T-helper 9 cell (primary cell): ENCODE measurements around the gene MDM1.
A peak's percentile ranks its signal among the peaks of the same experiment; 100 is the strongest.

Experiments
- DNase-seq: peaks from one replicate; pipeline ENCODE4 v3.0.0-alpha.2; 2020
- total RNA-seq, 2 donors: gene quantifications; one replicate each; lab custom pipeline; 2026; lab: John Stamatoyannopoulos, UW

Gene MDM1
- 18.8 to 26.7 reads per million in 2 donors for total RNA-seq

GRCh38 chr12:68331869-68332727 is at the start of gene MDM1:
TSS of gene MDM1 (minus strand) at chr12:68332362. CDS start at chr12:68332245, 117 bp downstream.
- peak; percentile 92 for DNase-seq

- no peak for DNase-seq
Observed at GRCh38 chr12:68381476-68382219, 49.5 kb upstream of the MDM1 start.

DNA sequence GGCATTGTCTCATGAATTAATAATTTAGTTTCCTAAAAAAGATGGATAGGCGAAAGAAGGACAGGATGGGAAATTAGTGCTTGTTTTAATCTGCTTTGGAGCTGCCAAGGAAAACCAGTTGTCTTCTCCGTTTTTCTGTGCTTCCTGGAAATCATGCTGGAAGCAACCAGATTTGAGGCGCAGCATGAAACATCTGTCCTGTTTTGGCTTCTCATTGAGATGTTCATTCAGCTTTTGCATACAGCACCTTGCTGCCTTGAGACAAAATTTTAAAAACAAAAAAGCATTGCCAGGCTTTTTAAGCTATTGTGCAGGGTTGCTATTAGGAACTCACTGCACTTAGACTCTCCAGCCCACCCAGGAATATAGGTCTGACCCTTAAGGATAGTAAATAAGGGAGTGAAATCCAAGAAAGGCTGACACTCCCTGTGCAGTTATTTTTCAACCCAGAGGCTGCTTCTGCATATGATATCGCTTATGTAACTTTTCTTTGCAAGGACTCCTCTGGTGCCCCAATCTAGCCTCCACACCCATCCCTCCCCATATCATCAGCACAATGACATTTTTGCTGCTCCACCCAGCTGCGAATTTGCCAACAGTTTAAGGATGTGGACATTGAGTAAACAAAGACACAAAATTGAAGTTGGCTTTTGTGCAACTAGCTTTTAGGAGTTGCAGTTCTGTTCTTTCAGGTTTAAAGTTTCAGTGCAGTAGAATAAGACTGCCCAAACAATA is 46.9 kb upstream of the MDM1 start:
- DNase-seq: no peak

GRCh38 chr12:68377881-68378280 is 45.7 kb upstream of the MDM1 start:
- no peak for DNase-seq

DNA sequence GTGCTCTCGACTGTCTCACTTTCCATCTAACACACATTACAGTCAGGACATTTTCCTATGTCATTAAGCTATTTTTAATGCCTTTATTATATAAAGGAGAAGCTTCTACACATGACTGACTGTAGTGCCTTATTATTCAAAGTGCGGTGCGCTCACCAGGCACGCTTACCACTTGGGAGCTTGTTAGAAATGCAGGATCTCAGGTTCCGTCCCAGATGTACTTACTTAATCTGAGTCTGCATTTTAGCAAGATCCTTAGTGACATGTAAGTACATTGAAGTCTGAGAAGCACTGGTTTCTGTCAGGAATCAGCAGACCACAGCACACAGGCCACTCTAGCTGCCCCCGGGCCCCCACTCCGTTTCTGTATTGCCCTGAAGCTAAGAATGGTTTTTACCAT is 44.7 kb upstream of the MDM1 start:
- DNase-seq: no peak

DNA sequence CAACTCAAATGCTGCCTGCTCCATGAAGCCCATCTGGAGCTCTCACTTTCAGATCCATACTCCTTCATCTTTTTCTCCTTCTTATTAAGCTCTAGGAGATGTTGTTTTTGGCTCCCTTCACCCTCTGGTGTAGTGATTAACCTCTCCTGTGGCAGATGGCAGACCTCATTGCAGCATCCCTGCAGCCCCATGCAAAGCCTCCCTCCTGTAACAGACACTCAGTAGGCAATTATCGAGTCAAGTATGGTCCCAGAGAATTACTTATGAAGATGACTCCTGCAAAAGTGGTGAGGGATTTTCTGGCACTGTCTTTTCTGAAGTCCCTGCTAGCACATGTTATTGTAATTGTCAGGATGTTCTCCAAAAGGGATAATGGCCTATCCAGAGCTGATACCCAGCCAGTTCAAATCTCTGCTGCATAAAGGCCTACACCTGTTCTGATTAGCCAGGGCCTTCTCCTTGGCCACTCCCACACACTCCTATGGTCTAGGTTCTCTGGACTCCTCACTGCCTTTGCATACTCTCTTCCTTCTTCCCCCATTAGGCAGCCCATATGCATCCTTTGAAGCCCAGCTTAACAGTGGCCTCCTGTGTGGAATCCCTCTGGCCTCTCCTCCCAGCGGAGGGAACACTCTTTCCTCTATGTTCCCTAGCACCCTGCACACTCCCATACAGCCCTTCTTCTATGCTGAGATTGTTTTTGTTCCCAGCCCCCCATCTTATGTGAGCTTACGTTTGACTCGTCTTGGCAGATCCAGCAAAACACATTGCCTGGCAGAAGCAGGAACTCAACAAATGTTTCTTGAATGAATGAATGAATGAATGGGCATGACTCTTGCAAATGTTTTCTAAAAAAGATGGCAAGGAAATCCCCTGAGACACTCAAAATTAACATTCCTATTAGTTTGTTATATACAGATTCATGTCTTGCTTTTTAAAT is 43.9 kb upstream of the MDM1 start:
- no peak for DNase-seq

DNA sequence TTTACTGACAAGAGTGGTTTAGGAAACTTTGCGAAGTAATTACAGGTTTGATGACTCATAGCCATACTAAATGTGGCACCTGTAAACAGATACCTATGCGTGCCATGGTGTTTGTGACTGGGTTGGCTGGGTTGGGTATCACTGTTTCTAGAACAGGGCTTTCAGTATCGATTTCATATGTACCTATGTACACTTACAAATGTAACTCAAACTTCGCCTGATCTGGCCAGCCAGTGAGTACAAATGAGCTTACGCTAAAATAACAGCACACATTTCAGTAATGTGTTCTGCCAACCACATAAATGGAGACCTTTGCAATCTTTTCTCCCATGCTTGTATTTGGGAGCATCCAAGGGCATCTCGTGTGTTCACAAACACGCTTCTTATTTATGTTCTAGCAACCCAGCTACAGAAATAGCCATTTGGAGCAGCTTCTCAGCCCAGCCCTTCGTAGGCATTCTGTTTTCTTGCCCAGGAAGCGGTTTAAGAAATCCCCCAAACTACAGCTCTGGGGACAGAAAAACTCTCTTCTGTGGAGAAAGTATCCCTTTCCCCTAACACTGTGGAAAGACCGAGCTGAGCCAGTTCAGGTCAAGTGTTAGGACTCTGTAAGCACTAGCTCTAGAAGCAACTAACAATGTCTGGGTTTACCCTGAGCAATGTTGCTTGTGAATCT is 42.3 kb upstream of the MDM1 start:
- peak; percentile 12 for DNase-seq

GRCh38 chr12:68370667-68371066 is 38.5 kb upstream of the MDM1 start:
- no peak for DNase-seq

DNA sequence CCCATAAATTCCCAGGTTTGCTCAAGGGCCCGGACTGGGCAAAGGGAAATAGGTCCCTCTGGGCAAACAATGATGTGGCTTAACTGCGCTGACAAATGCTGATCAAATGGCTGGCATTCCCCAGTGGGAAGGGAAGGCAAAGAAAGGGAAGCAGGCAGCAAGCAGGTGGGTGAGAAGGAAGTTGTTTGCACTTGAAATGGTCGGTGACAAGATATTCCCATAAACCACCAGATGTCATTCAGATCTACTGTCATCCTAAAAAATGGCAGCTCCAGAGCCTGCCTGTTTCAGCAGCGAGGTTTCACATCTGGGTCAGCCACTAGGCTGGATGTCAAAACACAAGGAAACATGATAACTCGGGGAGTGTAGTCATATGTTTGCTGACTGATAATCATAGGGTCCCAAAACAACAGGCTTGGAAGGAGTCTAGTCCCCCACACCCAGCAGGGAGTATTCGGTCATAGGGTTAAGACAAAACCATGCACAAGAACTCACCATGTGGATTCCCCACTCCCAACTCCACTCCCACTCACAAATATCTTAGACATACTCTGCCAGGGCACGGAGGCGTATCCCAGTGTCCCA is 37.9 kb upstream of the MDM1 start:
- no peak for DNase-seq

GRCh38 chr12:68368327-68368726 is 36.2 kb upstream of the MDM1 start:
- DNase-seq: no peak

DNA sequence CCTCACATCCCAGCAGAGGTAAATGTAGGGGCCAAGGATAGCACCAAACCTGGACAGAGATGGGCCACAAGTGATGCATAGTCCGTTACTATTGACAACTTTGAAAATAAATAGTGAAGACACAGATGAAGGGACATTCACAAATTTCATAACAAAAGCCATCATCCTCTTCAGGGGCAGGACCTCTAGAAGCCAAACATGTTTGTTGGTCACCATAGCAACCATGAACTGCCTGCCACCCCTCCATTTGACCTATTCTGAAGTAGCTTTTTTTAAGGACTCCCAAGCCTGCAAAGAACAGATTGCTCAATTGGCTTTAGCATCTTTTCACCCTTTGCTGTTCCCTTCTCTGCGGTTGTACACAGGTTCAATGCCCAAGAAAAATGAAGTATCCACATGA is 35.7 kb upstream of the MDM1 start:
- DNase-seq: no peak

GRCh38 chr12:68367116-68367515 is 35.0 kb upstream of the MDM1 start:
- no peak for DNase-seq

- peak; percentile 69 for DNase-seq
Observed at GRCh38 chr12:68364893-68365725, 32.9 kb upstream of the MDM1 start.

- DNase-seq: no peak
Observed at GRCh38 chr12:68364328-68364727, 32.2 kb upstream of the MDM1 start.

DNA sequence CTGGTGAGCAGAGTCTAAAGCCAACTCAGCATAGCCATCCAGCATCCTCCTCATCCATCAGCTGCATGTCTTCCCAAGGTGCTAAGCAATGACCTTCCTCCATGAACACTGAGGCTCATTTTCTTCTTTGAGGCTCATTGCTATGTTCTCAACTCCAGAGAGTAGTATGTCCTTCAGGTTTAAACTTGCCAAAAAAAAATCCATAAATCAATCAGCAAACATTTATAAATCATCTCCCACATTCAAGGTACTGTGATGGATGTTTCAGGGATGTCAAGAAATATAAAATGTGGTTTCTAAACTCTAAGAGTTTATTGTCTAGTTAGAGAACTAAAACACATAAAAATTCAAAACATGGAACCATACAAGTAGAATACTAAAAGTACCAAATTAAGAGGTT is 29.8 kb upstream of the MDM1 start:
- no peak for DNase-seq

DNA sequence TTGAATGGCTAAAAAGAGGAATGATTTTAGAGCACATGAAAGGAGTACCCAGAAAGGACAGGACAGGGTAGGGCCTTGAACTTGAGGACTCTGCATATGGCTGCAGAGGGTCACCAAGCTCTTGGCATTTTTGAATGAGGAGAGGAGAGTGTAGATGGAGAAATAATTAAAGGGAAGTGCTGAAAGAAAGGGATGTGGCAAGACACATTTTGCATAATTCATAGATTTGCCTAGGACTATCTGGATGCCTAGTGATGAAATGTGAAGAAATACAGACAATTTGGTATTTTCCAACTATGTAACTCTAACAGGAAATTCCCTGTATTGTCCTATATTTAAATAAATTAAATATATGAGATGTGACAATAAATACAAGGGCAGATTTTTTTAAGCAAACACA is 27.5 kb upstream of the MDM1 start:
- no peak for DNase-seq

GRCh38 chr12:68358532-68359485 is 26.6 kb upstream of the MDM1 start:
- DNase-seq: peak; percentile 37

GRCh38 chr12:68356986-68357385 is 24.8 kb upstream of the MDM1 start:
- DNase-seq: no peak
